ENCODE measurements around the gene ZCCHC7. TPM values are rescaled to one million over a fixed set of nuclear protein-coding genes. Genes with fewer than 3 reads are reported as not detected.

The ZCCHC7 gene
- total and polyA plus RNA-seq, 10 of the 15 experiments (the other 5 are each of a cell fraction or from before 2014, with no cell fraction given), result 42.9 to 178 (median 53.3) TPM

GRCh38 chr9:37151812-37152211 is 31.4 kb downstream of the ZCCHC7 start:
- H4K20me1 ChIP-seq (ENCODE audit: control insufficient read depth, insufficient read depth), result no peaks in the 10 kb centered on the region
- intact Hi-C loops (cut with micrococcal nuclease; ENCODE audit: unreplicated experiment), result no loop called here
- peaks cover 3% of the 10 kb centered on the region; the same call in 2 of the 3 replicates for H3K9me3 ChIP-seq (replicated peaks; ENCODE audit: control insufficient read depth, insufficient read depth, low read length)
- ATAC-seq, result no peak
- H3K79me2 ChIP-seq (ENCODE audit: control insufficient read depth, insufficient read depth, low read length), result peaks cover 48% of the 10 kb centered on the region
- RAD21 ChIA-PET (ENCODE audit: unreplicated experiment), result interaction anchor here (0.8 to 2.0 kb wide), 4 partner anchors 20 to 56 kb away, joined by 3 to 4 read pairs (median 4); no protein-coding TSS in a partner anchor
- TF ChIP-seq EED (IDR thresholded peaks at IDR 0.05; ENCODE audit: low read depth) (no peak), BCL3 (IDR thresholded peaks at IDR 0.05; ENCODE audit: borderline replicate concordance, insufficient read depth, low read depth, low read length, poor library complexity, severe bottlenecking) (no peak), NFIC (IDR thresholded peaks at IDR 0.05; ENCODE audit: low read depth, low read length) (no peak), CREM (IDR thresholded peaks at IDR 0.05; ENCODE audit: low read depth) (no peak)
- no peak overlapping the region for H2AFZ ChIP-seq (ENCODE audit: control insufficient read depth, low read depth, low read length)
- peaks cover 3% of the 10 kb centered on the region; the same call in 1 of the 2 replicates for H3K4me1 ChIP-seq (ENCODE audit: control insufficient read depth, insufficient read depth, low read length)
- WGBS (ENCODE audit: insufficient coverage, insufficient replicate concordance, low lambda C conversion rate, missing lambda C conversion rate), result 53% methylated on average over 1 of the region's 1 CpG
- H3K9ac ChIP-seq (ENCODE audit: control insufficient read depth, insufficient read depth, low read length), result no peak overlapping the region
- H3K27ac ChIP-seq (ENCODE audit: control insufficient read depth, insufficient read depth), result no peak overlapping the region
- no peak for DNase-seq (ENCODE audit: low read depth, low spot score)
- POLR2A ChIA-PET, result interaction anchor here (0.7 to 1.8 kb wide), 5 partner anchors 10 to 153 kb away, joined by 3 to 6 read pairs (median 3); no protein-coding TSS in a partner anchor
- no peak overlapping the region for H3K4me3 ChIP-seq
- no peak for FAIRE-seq
- BruUV-seq (replicated peaks), result no TSS peak
- CTCF ChIA-PET, result interaction anchor here (0.8 to 2.4 kb wide), 9 partner anchors 8 to 178 kb away, joined by 3 to 8 read pairs (median 4); no protein-coding TSS in a partner anchor
- peaks cover 2 to 12% of the 10 kb centered on the region in 2 experiments; a peak in 3 of 4 replicates for H3K36me3 ChIP-seq (ENCODE audit: control insufficient read depth in 2 of 2, insufficient read depth in 2 of 2, low read length in 1 of 2)
- in situ Hi-C loops (cut with MboI), result loop anchor here (5.0 kb wide), 1 partner anchor 50 kb away; no protein-coding TSS in a partner anchor
- no peaks in the 10 kb centered on the region for H3K27me3 ChIP-seq (replicated peaks in 1 of 2; ENCODE audit: control insufficient read depth in 2 of 2, insufficient read depth in 2 of 2, low read length in 1 of 2)
- SMC1A ChIA-PET (ENCODE audit: uncharacterized antibody, unreplicated experiment), result interaction anchor here (0.6 to 2.5 kb wide), 14 partner anchors 9 to 168 kb away, joined by 3 to 13 read pairs (median 3); partner anchors contain the start of gene ZCCHC7
- no peak overlapping the region for H3K4me2 ChIP-seq (ENCODE audit: control insufficient read depth, insufficient read depth)

All from GM12878 (cell line).